Measurements from ENCODE around the gene LRRFIP2. TPM values are rescaled to one million over a fixed set of nuclear protein-coding genes. Genes with fewer than 3 reads are reported as not detected.
A peak's percentile ranks its signal among the peaks of the same experiment; 100 is the strongest.

The LRRFIP2 gene
- total RNA-seq, 6 donors from 2014 or later: 45.9 to 106 (median 78.8) TPM

DNA sequence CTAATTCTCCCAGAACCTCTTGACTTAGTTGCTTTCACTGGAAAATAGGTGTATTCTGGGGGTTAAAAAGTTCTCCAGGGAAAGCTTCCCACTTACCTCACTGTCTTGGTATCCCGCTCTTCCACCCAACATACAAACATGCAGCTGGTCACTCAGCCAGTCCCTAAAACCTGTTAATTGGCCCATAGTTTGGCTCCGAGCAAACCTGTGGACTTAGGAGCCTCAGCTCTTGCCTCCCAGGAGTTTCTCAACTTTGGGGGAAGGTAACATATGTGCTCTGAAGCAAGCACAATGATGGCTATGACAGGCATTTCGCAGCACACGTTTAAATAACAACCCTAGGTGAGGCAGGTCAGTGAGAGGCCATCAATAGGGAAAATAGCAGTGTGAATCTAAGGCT, 25.8 kb upstream of the LRRFIP2 start:
- Histone ChIP-seq H3K36me3 (no peaks in the 10 kb centered on the region), H3K27ac (no peak overlapping the region), H3K4me3 (no peak overlapping the region), H3K9me3 (no peaks in the 10 kb centered on the region), H3K27me3 (no peaks in the 10 kb centered on the region), H3K4me1 (no peaks in the 10 kb centered on the region)
- no peak for ATAC-seq (ENCODE audit: low FRiP score in 2 of 2)
- 84 to 89% methylated on average over 4 of the region's 4 CpGs for WGBS, 2 donors
- DNase-seq: no peak
- TF ChIP-seq POLR2AphosphoS5 (IDR thresholded peaks at IDR 0.05) (no peak), EP300 (IDR thresholded peaks at IDR 0.05) (no peak), POLR2A (IDR thresholded peaks at IDR 0.05) (no peak)
- TF ChIP-seq, protein P1, sequence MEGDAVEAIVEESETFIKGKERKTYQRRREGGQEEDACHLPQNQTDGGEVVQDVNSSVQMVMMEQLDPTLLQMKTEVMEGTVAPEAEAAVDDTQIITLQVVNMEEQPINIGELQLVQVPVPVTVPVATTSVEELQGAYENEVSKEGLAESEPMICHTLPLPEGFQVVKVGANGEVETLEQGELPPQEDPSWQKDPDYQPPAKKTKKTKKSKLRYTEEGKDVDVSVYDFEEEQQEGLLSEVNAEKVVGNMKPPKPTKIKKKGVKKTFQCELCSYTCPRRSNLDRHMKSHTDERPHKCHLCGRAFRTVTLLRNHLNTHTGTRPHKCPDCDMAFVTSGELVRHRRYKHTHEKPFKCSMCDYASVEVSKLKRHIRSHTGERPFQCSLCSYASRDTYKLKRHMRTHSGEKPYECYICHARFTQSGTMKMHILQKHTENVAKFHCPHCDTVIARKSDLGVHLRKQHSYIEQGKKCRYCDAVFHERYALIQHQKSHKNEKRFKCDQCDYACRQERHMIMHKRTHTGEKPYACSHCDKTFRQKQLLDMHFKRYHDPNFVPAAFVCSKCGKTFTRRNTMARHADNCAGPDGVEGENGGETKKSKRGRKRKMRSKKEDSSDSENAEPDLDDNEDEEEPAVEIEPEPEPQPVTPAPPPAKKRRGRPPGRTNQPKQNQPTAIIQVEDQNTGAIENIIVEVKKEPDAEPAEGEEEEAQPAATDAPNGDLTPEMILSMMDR (IDR thresholded peaks at IDR 0.05): no peak

DNA sequence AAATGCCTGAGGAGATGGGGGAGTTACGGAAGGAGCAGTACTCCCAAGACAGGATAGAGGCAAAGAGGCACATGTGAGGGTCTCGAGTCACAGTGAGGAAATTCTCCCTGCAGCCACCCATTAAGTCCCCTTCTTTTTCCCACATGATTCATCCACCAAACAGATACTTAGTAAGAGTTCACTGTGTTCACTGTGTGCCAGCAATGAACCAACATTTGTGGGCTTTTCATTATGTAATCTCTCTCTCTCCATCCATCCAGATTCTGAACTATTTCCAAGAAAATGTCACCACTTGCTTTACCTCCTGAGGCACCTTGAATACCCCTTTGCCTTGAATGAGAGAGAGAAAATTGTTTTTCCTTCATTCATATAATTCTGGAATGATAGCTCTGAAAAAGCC, 24.6 kb upstream of the LRRFIP2 start:
- WGBS, 2 donors: 89 to 95% methylated on average over 2 of the region's 2 CpGs
- Histone ChIP-seq H3K4me3 (no peak overlapping the region), H3K36me3 (no peaks in the 10 kb centered on the region), H3K27ac (no peak overlapping the region), H3K27me3 (no peaks in the 10 kb centered on the region), H3K4me1 (no peaks in the 10 kb centered on the region), H3K9me3 (no peaks in the 10 kb centered on the region)
- ATAC-seq (ENCODE audit: low FRiP score in 2 of 2) (no peak), DNase-seq (no peak)
- no peak for TF ChIP-seq EP300 (IDR thresholded peaks at IDR 0.05)
- no peak for TF ChIP-seq POLR2A (IDR thresholded peaks at IDR 0.05)
- TF ChIP-seq POLR2AphosphoS5 (IDR thresholded peaks at IDR 0.05): no peak
- TF ChIP-seq, protein P1 (IDR thresholded peaks at IDR 0.05): no peak

DNA sequence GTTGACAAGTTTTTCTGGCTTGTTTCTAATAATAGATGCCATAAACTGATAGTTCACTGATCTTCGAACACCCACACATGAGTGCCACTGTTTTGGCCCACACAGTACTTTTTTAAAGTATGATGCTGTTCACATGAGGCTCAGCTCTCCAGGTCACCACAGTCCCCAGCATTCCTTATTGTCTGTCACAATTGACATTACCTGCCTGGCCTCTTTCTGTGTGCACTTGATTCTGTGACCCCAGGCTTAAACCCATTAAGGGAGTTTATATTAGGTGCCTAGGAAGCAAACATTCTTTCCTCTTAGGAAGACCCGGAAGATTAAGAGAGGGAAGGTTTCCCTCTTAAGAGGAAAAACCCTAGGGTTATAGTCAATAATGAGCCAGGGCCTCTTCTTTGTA, 24.2 kb upstream of the LRRFIP2 start:
- TF ChIP-seq EP300 (IDR thresholded peaks at IDR 0.05) (no peak), POLR2AphosphoS5 (IDR thresholded peaks at IDR 0.05) (no peak), POLR2A (IDR thresholded peaks at IDR 0.05) (no peak)
- TF ChIP-seq, protein P1 (IDR thresholded peaks at IDR 0.05): no peak
- Histone ChIP-seq H3K9me3 (no peaks in the 10 kb centered on the region), H3K4me1 (no peaks in the 10 kb centered on the region), H3K36me3 (no peaks in the 10 kb centered on the region), H3K27ac (no peak overlapping the region), H3K4me3 (no peak overlapping the region), H3K27me3 (no peaks in the 10 kb centered on the region)
- no peak for DNase-seq
- ATAC-seq (ENCODE audit: low FRiP score in 2 of 2): no peak
- 87% methylated on average over 2 of the region's 2 CpGs for WGBS, 2 donors

DNA sequence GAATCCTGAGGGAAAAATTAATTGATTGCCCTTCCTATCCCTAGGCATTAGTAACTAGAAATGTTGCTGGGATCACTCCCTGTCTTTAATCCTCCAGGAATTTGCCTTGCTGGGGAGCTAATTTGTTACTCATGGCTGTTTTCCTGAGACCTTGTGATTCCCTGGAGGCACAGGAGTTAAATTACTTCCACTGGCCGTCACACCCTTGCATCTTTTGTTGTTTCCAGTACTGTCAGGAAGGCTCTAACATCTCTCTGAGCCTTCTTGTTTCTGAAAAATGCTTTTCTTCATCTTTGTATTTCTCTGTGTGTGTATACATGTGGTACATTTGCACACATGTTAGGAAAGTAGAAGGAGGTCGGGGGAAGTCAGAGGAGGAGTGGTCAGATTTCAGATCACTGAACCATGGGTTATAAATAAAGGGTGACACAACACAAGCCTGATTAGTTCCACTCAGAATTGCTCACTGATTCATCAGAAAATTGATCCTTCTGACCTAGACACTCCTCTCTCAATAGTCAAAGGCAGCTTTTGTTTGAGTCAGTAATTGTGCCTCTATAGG, 23.5 kb upstream of the LRRFIP2 start:
- no peak overlapping the region for H3K27ac ChIP-seq
- ATAC-seq (ENCODE audit: low FRiP score in 2 of 2): peak in 1 of 2 donors; percentile 26
- no peaks in the 10 kb centered on the region for H3K27me3 ChIP-seq
- DNase-seq: no peak
- no peak overlapping the region for H3K4me3 ChIP-seq
- no peaks in the 10 kb centered on the region for H3K4me1 ChIP-seq
- no peaks in the 10 kb centered on the region for H3K9me3 ChIP-seq
- H3K36me3 ChIP-seq: no peaks in the 10 kb centered on the region
- 67 to 72% methylated on average over 2 of the region's 2 CpGs for WGBS, 2 donors
- TF ChIP-seq POLR2AphosphoS5 (IDR thresholded peaks at IDR 0.05) (no peak), POLR2A (IDR thresholded peaks at IDR 0.05) (no peak)

DNA sequence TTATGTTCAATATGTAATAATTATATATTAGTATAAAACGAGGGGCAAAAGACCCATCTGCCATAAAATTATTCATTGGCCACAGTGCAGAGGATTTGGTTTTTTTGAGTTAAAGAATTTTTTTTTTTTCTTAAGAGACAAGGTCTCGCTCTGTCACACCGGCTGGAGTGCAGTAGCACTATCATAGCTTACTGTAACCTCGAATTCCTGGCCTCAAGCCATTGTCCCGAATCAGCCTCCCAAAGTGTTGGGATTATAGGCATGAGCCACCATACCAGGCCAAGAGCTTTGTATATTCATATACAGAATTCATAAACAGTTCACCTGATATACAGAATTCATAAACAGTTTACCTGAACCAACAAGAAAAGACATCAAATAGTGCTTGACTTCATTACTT, 20.2 kb upstream of the LRRFIP2 start:
- H3K36me3 ChIP-seq: no peaks in the 10 kb centered on the region
- no peak for TF ChIP-seq EP300 (IDR thresholded peaks at IDR 0.05)
- TF ChIP-seq POLR2A (IDR thresholded peaks at IDR 0.05): no peak
- TF ChIP-seq POLR2AphosphoS5 (IDR thresholded peaks at IDR 0.05): no peak
- TF ChIP-seq, protein P1 (IDR thresholded peaks at IDR 0.05): no peak
- H3K27me3 ChIP-seq: no peaks in the 10 kb centered on the region
- 91 to 92% methylated on average over 5 of the region's 5 CpGs for WGBS, 2 donors
- no peaks in the 10 kb centered on the region for H3K4me1 ChIP-seq
- DNase-seq (no peak), ATAC-seq (ENCODE audit: low FRiP score in 2 of 2) (no peak)
- no peak overlapping the region for H3K27ac ChIP-seq
- no peak overlapping the region for H3K4me3 ChIP-seq
- H3K9me3 ChIP-seq: no peaks in the 10 kb centered on the region

Data from upper lobe of left lung (tissue), 6 donors.